NCI-H510A treated with DMSO at 0.1 percent for 48 hours (cell line): ENCODE results near the gene VPS72.

Experiments
- DNase-seq: peaks from one replicate; lab custom pipeline; 2025; lab: John Stamatoyannopoulos, UW

VPS72 gene

DNA sequence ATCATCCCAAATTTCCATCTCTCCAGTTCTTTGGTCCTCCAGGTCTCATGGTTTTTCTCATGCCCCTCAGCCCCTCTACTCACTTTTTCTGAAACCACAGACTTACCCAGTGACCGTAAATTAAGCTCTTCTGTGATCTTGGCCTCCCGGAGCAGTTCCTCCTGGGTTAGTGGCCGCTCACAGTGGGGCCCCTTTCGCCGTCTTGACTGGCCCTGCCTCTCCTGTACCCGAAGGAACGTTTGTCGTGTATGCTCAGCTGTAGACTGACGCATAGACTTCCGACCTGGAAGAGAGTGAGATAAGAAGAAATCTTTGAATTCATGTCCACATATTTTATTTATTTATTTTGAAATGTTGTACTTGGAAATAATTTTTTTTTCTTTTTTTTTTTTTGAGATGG, 5.8 kb downstream of the VPS72 start:
- no peak for DNase-seq

GRCh38 chr1:151176514-151177045, 13.4 kb downstream of the VPS72 start:
- DNase-seq, result no peak

GRCh38 chr1:151175863-151176262, 14.1 kb downstream of the VPS72 start, which contains the start of gene TMOD4:
TSS of gene TMOD4 (minus strand) at chr1:151175981. CDS start at chr1:151174875, 1,106 bp downstream.
- DNase-seq, result no peak

DNA sequence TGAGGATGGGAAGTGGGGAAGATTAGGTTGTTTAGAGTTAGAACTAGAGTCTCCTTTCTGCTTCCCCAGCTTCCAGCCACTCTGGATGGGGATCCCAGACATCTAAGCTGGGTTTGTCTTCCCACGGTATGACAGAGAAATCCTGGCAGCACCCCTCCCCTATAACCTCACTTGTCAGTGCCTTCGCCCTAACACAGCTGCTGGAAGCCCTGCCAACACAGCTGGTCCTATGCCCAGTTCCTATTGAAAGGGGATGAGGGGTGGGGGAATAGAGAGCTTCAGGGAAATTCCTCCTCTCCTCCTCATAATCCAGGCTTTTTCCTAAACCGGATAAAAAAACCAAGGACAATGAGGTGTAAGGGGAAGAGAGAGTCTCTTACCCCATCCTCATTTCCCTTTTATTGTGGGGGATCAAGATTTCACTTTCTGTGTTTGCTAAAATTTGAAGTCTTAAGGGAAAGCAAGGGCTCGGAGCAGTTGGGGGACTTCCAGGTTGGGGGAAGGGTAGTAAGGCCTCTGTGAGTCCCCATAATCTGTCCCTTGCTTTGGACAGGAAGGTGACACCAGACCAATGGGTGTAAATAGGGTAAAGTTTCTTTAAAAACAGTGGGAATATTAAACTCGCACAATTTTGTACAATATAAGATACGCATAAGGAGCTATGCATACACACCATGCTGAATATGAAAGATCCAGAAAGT, 14.8 kb downstream of the VPS72 start:
- no peak for DNase-seq

- no peak for DNase-seq
Measured at GRCh38 chr1:151171190-151171589, 18.8 kb downstream of the VPS72 start.

- DNase-seq, result no peak
Measured at GRCh38 chr1:151167116-151167515, 22.9 kb downstream of the VPS72 start.

DNA sequence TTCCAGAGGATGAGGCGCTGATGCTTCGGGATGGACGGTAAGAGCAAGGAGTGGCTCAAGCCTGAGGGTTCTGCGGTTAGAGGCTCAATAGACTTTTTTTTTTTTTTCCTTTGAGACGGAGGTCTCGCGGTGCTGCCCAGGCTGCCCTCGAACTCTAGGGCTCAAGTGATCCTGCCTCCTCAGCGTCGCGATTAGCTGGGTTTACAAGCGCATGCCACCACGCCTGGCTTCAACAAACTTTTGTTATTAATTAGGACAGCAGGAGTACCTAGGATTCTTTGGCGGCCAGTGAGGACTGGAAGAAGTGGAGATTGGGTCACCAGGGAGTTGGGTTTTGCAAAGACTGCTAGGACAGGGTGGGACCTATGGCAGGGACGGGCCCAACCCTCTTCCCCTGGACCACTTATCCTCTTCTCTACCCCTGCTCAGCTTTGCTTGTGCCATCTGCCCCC, 23.5 kb downstream of the VPS72 start:
- peak; percentile 26 for DNase-seq

DNA sequence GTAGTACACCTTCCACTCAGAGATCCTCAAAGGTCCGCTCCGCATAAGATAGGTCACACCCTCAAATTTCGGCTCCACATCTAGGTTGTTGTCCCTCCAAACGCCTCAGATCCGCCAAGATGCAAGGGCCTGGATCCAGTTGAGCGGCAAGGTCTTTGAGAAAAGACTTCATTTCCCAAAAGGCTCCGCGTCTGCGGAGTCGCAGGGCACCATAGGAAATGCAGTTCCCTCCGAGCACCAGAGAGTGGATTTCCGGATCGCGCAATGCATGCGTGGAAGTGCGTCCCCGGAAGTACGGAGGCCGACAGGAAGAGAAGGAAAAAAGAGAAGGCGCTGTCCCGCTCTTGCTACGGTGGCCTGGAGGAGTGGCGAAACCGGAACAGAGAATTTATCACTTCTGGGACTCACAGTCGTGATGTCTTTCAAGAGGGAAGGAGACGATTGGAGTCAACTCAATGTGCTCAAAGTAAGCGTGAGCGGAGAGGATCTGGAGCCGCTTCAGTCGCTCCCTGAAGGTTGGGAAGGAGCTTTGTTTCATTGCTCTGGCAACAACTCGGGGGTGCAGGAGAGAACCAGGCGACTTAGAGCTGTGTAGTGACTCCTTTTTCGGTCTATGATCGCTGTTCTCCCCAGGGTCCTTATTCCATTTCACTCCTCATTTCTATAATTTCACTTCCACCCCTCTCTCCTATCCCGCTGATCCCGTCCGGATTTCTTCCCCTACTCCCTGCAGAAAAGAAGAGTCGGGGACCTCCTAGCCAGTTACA, 24.1 kb downstream of the VPS72 start, which contains the start of the genes LYSMD1 and SCNM1:
LYSMD1 (minus strand) TSS at position 165 of the 767 bp plus-strand sequence. CDS start 644 bp downstream, outside the sequence.
SCNM1 (plus strand) TSS at position 407 of the 767 bp plus-strand sequence; CDS start at position 416, 9 bp downstream.
- peak; percentile 97 for DNase-seq

DNA sequence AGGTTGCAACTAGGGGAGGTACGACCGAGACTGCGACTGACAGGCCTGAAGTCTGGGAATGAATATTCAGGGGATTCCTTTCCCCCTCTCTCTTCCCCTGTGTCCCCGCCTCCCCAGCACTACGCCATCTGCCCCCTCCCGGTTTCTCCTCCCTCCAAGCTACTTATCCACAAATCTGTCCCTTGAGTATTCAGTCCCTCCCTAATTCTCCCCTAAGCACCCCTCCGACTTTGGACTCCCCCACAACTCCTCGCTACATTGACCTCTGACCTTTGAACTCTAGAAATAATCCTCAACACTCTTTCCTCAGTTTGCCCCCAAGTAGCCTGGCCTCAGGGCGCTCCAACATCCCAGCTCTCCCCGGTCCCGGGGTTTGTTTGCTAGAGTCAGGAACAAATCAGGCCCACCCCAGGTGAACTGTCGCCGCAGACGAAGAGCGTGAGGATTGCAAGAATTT, 24.7 kb downstream of the VPS72 start:
- peak; percentile 36 for DNase-seq

- no peak for DNase-seq
Measured at GRCh38 chr1:151164732-151165280, 25.2 kb downstream of the VPS72 start.

DNA sequence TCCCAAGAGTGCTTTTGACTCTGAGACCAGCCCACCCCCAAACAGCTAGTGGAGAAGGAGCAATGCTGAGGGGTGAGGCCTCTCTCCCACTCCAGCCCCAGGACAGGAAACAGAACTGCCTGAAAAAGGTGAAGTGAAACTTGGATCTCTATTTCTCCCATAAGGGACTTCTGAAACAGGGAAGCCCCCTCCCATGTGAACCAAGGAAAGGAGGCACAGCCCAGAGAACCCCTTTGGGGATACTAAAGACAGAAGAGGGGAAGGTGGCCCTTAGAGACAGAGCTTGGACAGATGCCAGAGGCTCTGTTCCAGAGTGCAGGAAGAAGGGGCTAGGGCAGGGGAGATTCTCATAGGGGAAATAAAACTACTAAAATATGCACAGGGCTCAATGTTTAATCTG, 30.6 kb downstream of the VPS72 start:
- no peak for DNase-seq

DNA sequence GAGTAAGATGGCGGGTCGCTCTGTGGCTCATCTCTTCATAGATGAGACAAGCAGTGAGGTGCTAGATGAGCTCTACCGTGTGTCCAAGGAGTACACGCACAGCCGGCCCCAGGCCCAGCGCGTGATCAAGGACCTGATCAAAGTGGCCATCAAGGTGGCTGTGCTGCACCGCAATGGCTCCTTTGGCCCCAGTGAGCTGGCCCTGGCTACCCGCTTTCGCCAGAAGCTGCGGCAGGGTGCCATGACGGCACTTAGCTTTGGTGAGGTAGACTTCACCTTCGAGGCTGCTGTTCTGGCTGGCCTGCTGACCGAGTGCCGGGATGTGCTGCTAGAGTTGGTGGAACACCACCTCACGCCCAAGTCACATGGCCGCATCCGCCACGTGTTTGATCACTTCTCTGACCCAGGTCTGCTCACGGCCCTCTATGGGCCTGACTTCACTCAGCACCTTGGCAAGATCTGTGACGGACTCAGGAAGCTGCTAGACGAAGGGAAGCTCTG, 31.2 kb downstream of the VPS72 start:
- DNase-seq, result no peak

GRCh38 chr1:151158326-151158725, 31.7 kb downstream of the VPS72 start:
- no peak for DNase-seq

DNA sequence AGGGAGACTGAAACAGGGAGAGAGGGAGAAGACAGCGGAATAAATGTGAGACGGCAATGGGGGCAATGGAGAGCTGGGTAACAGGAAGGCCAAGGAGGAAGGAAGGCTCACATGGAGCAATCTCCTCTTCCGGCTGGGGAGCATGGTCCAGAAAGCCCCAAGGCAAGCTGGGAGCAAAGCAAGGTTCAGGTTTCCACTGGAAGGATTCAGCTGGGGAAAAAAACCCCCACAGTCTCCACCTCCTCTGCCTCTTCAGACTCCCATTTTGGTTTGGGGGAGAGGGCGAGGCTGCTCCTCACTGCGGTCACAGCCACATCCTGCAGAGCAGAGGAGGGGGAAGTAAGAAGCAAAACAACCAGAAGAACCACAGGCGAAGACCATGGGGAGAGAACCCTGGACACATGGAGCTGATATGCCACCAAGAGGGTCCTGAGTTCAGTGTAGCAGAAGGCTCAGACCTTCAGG, 32.9 kb downstream of the VPS72 start:
- no peak for DNase-seq

DNA sequence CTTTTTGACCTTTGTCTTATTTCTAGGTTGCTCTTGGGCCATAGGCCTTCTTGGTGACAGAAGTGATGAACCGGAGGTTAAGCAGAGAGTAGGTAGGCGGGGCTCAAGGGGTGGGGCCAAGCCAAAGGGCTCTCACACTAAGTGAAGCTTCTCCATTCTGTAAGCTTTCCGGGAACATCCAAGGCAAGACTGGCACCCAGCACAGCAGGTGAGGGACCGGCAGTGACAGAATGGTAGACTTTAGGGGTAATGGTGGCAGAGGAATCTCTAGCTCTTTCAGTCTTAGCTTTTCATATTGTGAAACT, 33.5 kb downstream of the VPS72 start, which contains the start of gene TNFAIP8L2:
TNFAIP8L2 (plus strand) TSS at position 135 of the 305 bp plus-strand sequence. CDS start 2,049 bp downstream, outside the sequence.
- DNase-seq, result peak; percentile 41

- no peak for DNase-seq
Measured at GRCh38 chr1:151147665-151148064, 42.3 kb downstream of the VPS72 start.

DNA sequence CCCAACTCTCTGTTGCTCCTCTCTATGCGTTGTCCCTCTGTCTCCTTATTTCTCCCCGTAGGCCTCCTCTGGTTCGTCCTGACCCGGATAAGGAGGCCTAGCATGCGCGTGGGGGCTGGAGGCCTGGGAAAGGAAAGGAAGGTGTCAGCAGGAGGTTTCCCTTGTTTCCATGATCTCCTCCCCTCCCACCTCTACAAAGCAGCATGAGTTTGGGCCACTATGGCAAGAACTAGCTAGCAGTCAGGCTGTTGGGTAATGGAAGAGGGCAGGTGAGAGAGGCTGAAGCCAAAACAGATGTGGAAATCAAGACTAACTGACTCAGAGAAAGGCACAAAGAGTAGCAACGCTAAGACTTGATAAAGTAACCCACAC, 42.9 kb downstream of the VPS72 start:
- DNase-seq, result no peak

- peak; percentile 88 for DNase-seq
Measured at GRCh38 chr1:151146412-151147131, 43.4 kb downstream of the VPS72 start, which contains the start of gene SEMA6C. TSS of gene SEMA6C (minus strand) at chr1:151146631. CDS start at chr1:151142621, 4,010 bp downstream.

DNA sequence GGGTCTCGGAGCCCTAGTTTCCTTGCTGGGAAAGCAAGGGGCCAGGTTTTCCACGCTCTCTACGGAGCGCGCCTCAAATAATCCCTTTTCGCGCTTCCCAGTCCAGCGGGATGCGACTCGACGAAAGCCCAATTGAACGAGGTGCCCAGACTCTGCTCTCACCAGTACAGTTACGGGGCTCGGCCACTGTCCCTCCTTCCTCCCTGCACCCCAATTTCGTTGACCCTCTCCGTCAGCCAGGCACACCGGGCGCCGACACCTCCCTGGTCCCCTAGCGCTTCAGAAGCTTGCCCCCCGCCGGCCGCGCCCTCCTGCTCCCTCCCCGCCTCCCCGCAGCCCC, 44.0 kb downstream of the VPS72 start:
- DNase-seq, result no peak

- DNase-seq, result no peak
Measured at GRCh38 chr1:151145304-151146071, 44.5 kb downstream of the VPS72 start.
